Endothelial cell of umbilical vein (primary cell): Measurements from ENCODE around the gene MTCH1. TPM values are rescaled to one million over a fixed set of nuclear protein-coding genes. Genes with fewer than 3 reads are reported as not detected.

Experiments
- BruUV-seq: library from RNA; stranded (reverse); fragments of 400-500 nt; replicated peaks from 2 replicates; lab custom pipeline; 2021; lab: Mats Ljungman, UMichigan
- CTCF ChIA-PET: fragments of 300-600, 350-600 bp; sonication (Branson Sonifier 250); formaldehyde crosslinking; loops from one replicate; lab custom pipeline; 2021; ENCODE audit warnings: antibody characterized with exemption, inconsistent platforms; lab: Charles Lee
- POLR2A ChIA-PET: fragments of 300-600, 350-600 bp; sonication (Branson Sonifier 250); formaldehyde crosslinking; loops from one replicate; lab custom pipeline; 2021; ENCODE audit warnings: antibody characterized with exemption, inconsistent platforms; lab: Charles Lee
- DNase-seq: peaks from one replicate; pipeline ENCODE4 v3.0.0-alpha.2; 2011; ENCODE audit warnings: low read depth, low spot score
- FAIRE-seq: peaks from 2 replicates; lab custom pipeline; 2011; peaks lifted over from hg19 to GRCh38; lab: Jason Lieb, UNC
- H2AFZ ChIP-seq: 2 replicates; pipeline ENCODE4 v1.6.0; 2012; ENCODE audit warnings: low read depth, low read length, control low read depth, inconsistent platforms
- H3K27ac ChIP-seq: 2 replicates; pipeline ENCODE4 v1.5.1; 2011; ENCODE audit warnings: low read depth, mild to moderate bottlenecking, control low read depth, low read length, moderate library complexity; ENCODE audit not compliant: insufficient read depth
- H3K27me3 ChIP-seq, 2 experiments: 2 replicates each; pipeline versions ENCODE4 v1.6.0 to v1.6.1; 2011; ENCODE audit warnings: low read length in 2 of 2, mixed read lengths in 1 of 2; ENCODE audit not compliant: control insufficient read depth in 2 of 2, insufficient read depth in 2 of 2
- H3K36me3 ChIP-seq, 2 experiments: 2 replicates in 1 of 2; 3 replicates in 1 of 2; pipeline ENCODE4 v1.5.1; 2011; ENCODE audit warnings: low read length in 2 of 2, mild to moderate bottlenecking in 1 of 2, moderate library complexity in 1 of 2; ENCODE audit not compliant: control insufficient read depth in 2 of 2, insufficient read depth in 2 of 2; ENCODE audit errors: extremely low read depth in 1 of 2
- H3K4me1 ChIP-seq: 3 replicates; pipeline ENCODE4 v1.5.1; 2011; ENCODE audit warnings: mild to moderate bottlenecking, low read length; ENCODE audit not compliant: control insufficient read depth, insufficient read depth; ENCODE audit errors: extremely low read depth
- H3K4me2 ChIP-seq: 2 replicates; pipeline ENCODE4 v1.6.1; 2011; ENCODE audit warnings: low read length, control low read depth, mixed read lengths; ENCODE audit not compliant: insufficient read depth
- H3K4me3 ChIP-seq, 3 experiments: fragments of 200-600 bp in 1 of 3; sonication (generic), shearing (Covaris generic) in 1 of 3; replicated peaks in 1 of 3; 2 replicates each; pipeline ENCODE4 v1.5.1; 2011 to 2016; ENCODE audit warnings: control low read depth in 3 of 3, low read length in 3 of 3, mild to moderate bottlenecking in 2 of 3, inconsistent platforms in 1 of 3, low read depth in 1 of 3, moderate library complexity in 1 of 3; ENCODE audit not compliant: insufficient read depth in 1 of 3
- H3K79me2 ChIP-seq: 2 replicates; pipeline ENCODE4 v1.6.0; 2012; ENCODE audit warnings: low read length, inconsistent platforms; ENCODE audit not compliant: control insufficient read depth, insufficient read depth
- H3K9ac ChIP-seq: replicated peaks from 2 replicates; pipeline ENCODE3; 2011; ENCODE audit warnings: low read length, control low read depth; ENCODE audit not compliant: insufficient read depth; ENCODE audit errors: extremely low read depth
- H3K9me1 ChIP-seq: replicated peaks from 3 replicates; pipeline ENCODE4 v1.6.0; 2011; ENCODE audit warnings: mild to moderate bottlenecking, low read length; ENCODE audit not compliant: control insufficient read depth, insufficient read depth; ENCODE audit errors: extremely low read depth
- H3K9me3 ChIP-seq: replicated peaks from 2 replicates; pipeline ENCODE4 v1.5.1; 2012; ENCODE audit warnings: low read length, inconsistent platforms; ENCODE audit not compliant: control insufficient read depth, insufficient read depth
- H4K20me1 ChIP-seq: replicated peaks from 2 replicates; pipeline ENCODE3; 2011; ENCODE audit warnings: mild to moderate bottlenecking, low read length; ENCODE audit not compliant: control insufficient read depth, insufficient read depth; ENCODE audit errors: extremely low read depth
- POLR2AphosphoS5 ChIP-seq: IDR thresholded peaks from 2 replicates; pipeline ENCODE4 v1.6.1; 2012; ENCODE audit warnings: low read depth, mild to moderate bottlenecking, control low read depth, low read length, moderate library complexity; ENCODE audit not compliant: insufficient read depth
- dilution Hi-C: fragments of 300-500 bp; cut with MboI; formaldehyde crosslinking; loops from one replicate; pipeline ENCODE4 v1.15.0; 2019; ENCODE audit warnings: low sequenced_read_pairs; ENCODE audit not compliant: extremely low pct_ligation_motif_present
- intact Hi-C: fragments of 100-400 bp; cut with micrococcal nuclease; formaldehyde crosslinking; loops from one replicate; pipeline ENCODE4 v1.10.0; 2022
- polyA plus RNA-seq, 4 experiments: library from polyadenylated mRNA; depleted of rRNA in 3 of 4; stranded (reverse) in 3 of 4; unstranded in 1 of 4; fragments of >200 nt; gene quantifications; 2 replicates each; pipeline versions ENCODE4 v1.2.1 to v1.2.3, GENCODE V29; 2011 to 2012; ENCODE audit warnings: missing spikeins in 1 of 4
- total RNA-seq: library from RNA; stranded (reverse); gene quantifications from 2 replicates; pipeline ENCODE4 v1.2.3, GENCODE V29; 2021
- TF ChIP-seq, protein P1 (sequence below): IDR thresholded peaks from 2 replicates; pipeline ENCODE4 v1.6.1; 2011; ENCODE audit not compliant: insufficient read depth, insufficient read length

MTCH1 gene
- total and polyA plus RNA-seq, 2 donors (not counting 3 experiments of a cell fraction or from before 2014, with no cell fraction given) = 218 to 228 TPM

GRCh38 chr6:36920049-36920448 lies 65.9 kb downstream of the MTCH1 start:
- BruUV-seq = no TSS peak

More at GRCh38 chr6:36920049-36920448, 65.9 kb downstream of the MTCH1 start:
- TF ChIP-seq, protein P1, sequence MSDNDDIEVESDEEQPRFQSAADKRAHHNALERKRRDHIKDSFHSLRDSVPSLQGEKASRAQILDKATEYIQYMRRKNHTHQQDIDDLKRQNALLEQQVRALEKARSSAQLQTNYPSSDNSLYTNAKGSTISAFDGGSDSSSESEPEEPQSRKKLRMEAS = no peak
- TF ChIP-seq POLR2AphosphoS5 = no peak
- no peak overlapping the region for H2AFZ ChIP-seq
- H3K9me1 ChIP-seq = no peaks in the 10 kb centered on the region
- CTCF ChIA-PET = no interaction called here
- H3K36me3 ChIP-seq = peaks cover 6 to 13% of the 10 kb centered on the region in 2 experiments
- no peaks in the 10 kb centered on the region for H3K9me3 ChIP-seq
- no peaks in the 10 kb centered on the region for H3K27me3 ChIP-seq
- H3K4me1 ChIP-seq = no peaks in the 10 kb centered on the region
- H3K4me2 ChIP-seq = no peak overlapping the region
- no peak overlapping the region for H3K4me3 ChIP-seq
- no peak for DNase-seq
- H3K79me2 ChIP-seq = no peaks in the 10 kb centered on the region
- dilution Hi-C loops = no loop called here
- H3K9ac ChIP-seq = no peak overlapping the region
- no peaks in the 10 kb centered on the region for H4K20me1 ChIP-seq
- intact Hi-C loops = no loop called here
- no peak overlapping the region for H3K27ac ChIP-seq
- no peak for FAIRE-seq
- POLR2A ChIA-PET = no interaction called here

Other genes starting within 250 kb of the MTCH1 start
- gene CPNE5, start 146.8 kb downstream of the MTCH1 start, total RNA-seq = 18.8 and 32.1 TPM in 2 replicates
- 49.4 and 55.8 TPM in 2 replicates for gene CPNE5, start 146.8 kb downstream of the MTCH1 start, polyA plus RNA-seq
- 33.8 and 35.6 TPM in 2 replicates for gene PPIL1, start 111.4 kb downstream of the MTCH1 start, total RNA-seq
- 28.6 and 30.8 TPM in 2 replicates for gene PPIL1, start 111.4 kb downstream of the MTCH1 start, polyA plus RNA-seq
- gene C6orf89, start 100.2 kb downstream of the MTCH1 start, total RNA-seq = 34.0 and 36.4 TPM in 2 replicates
- 16.6 and 18.2 TPM in 2 replicates for gene C6orf89, start 100.2 kb downstream of the MTCH1 start, polyA plus RNA-seq
- not detected in 2 replicates for gene PI16, start 31.5 kb downstream of the MTCH1 start, total RNA-seq
- 0.14 and 0.41 TPM in 2 replicates for gene PI16, start 31.5 kb downstream of the MTCH1 start, polyA plus RNA-seq
- not detected in 2 replicates for gene FGD2, start 19.5 kb upstream of the MTCH1 start, total RNA-seq
- gene FGD2, start 19.5 kb upstream of the MTCH1 start, polyA plus RNA-seq = not detected in 2 replicates
- gene PIM1, start 184.0 kb upstream of the MTCH1 start, total RNA-seq = 10.5 and 11.3 TPM in 2 replicates
- 6.8 and 9.2 TPM in 2 replicates for gene PIM1, start 184.0 kb upstream of the MTCH1 start, polyA plus RNA-seq